ENCODE data around the gene TNC.

TNC gene

GRCh38 chr9:115022760-115023434, 95.1 kb downstream of the TNC start:
- TF ChIP-seq CTCF (IDR thresholded peaks at IDR 0.05; ENCODE audit: borderline replicate concordance, control extremely low read depth, extremely low read depth, insufficient read depth, missing control alignments): no peak
- in situ Hi-C loops (cut with MboI; ENCODE audit: low sequenced_read_pairs, unreplicated experiment): loop anchor here (25.0 kb wide), 2 partner anchors 489 to 611 kb away; no protein-coding TSS in a partner anchor
- no peak for DNase-seq (ENCODE audit: low spot score)

DNA sequence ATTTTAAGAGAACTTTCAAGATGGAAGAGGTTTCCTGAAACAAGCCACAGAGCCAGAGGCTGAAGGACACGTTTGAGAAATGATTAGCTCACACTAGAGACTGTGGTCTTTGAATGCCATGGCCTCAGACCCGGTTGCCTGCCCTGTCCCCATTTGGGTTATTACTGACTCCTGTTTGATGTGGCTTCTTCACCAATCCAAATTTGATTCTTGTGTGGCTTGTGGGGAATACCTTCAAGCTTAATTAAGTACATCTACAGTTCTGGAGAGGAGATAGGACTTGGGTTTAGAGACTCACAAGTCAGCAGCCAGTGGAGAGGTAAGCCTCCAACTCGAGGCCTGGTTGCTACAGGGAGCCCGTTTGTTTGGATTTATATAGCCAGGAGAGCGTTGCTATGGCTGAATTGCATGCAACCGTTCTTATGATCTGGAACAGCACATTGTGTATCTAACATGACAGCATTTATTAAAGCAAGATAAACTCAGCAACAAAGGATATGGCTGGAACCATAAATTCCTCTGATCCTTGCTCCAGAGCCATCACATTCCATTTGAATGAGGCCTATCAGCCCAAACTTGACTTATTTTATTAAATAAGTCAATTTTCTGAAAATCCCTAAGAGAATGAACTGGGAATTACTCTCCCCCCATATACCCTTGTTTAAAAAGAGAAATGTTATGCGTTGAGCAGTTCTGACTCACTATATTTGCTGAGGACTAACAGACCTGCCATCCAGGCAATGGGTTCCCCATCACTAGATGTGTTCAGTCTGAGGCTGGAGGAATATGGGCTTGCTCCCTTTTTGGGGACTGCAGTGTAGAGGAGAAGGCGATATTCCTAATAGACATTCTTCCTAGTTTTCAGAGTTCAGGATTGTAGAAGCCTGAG, 99.2 kb downstream of the TNC start:
- in situ Hi-C loops (cut with MboI; ENCODE audit: low sequenced_read_pairs, unreplicated experiment): loop anchor here (25.0 kb wide), 2 partner anchors 494 to 606 kb away; no protein-coding TSS in a partner anchor
- TF ChIP-seq CTCF (IDR thresholded peaks at IDR 0.05; ENCODE audit: borderline replicate concordance, control extremely low read depth, extremely low read depth, insufficient read depth, missing control alignments): no peak
- no peak for DNase-seq (ENCODE audit: low spot score)

DNA sequence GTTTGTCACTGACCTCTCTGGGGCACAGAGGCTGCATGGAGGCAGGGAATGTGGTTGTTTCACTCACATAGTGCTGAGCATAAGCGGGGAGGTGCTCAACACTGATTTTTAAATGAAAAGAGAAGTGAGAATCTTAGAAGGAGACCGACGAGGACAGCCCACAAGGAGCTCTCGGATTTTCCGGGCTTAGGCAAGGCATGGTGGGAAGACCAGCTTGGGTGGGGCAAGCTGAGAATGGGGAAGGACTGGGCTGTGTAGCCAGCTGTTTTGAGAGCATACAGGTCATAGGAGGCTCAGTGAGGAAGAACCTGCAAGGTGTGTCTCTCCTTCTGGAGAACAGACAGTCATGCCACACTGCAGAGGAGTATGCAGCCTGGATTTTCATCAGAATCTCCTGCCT, 101.6 kb downstream of the TNC start:
- no peak for TF ChIP-seq CTCF (IDR thresholded peaks at IDR 0.05; ENCODE audit: borderline replicate concordance, control extremely low read depth, extremely low read depth, insufficient read depth, missing control alignments)
- in situ Hi-C loops (cut with MboI; ENCODE audit: low sequenced_read_pairs, unreplicated experiment): loop anchor here (25.0 kb wide), 2 partner anchors 496 to 604 kb away; no protein-coding TSS in a partner anchor
- DNase-seq (ENCODE audit: low spot score): no peak

- in situ Hi-C loops (cut with MboI; ENCODE audit: low sequenced_read_pairs, unreplicated experiment): loop anchor here (25.0 kb wide), 2 partner anchors 497 to 603 kb away; no protein-coding TSS in a partner anchor
- DNase-seq (ENCODE audit: low spot score): no peak
- peak; percentile 49 for TF ChIP-seq CTCF (IDR thresholded peaks at IDR 0.05; ENCODE audit: borderline replicate concordance, control extremely low read depth, extremely low read depth, insufficient read depth, missing control alignments)
Observed at GRCh38 chr9:115015018-115015635, 102.8 kb downstream of the TNC start.

GRCh38 chr9:115014438-115014837, 103.5 kb downstream of the TNC start:
- in situ Hi-C loops (cut with MboI; ENCODE audit: low sequenced_read_pairs, unreplicated experiment): loop anchor here (5.0 to 25.0 kb wide), 4 partner anchors 272 to 602 kb away; partner anchors contain the start of gene TEX48
- TF ChIP-seq CTCF (IDR thresholded peaks at IDR 0.05; ENCODE audit: borderline replicate concordance, control extremely low read depth, extremely low read depth, insufficient read depth, missing control alignments): no peak
- DNase-seq (ENCODE audit: low spot score): no peak

DNA sequence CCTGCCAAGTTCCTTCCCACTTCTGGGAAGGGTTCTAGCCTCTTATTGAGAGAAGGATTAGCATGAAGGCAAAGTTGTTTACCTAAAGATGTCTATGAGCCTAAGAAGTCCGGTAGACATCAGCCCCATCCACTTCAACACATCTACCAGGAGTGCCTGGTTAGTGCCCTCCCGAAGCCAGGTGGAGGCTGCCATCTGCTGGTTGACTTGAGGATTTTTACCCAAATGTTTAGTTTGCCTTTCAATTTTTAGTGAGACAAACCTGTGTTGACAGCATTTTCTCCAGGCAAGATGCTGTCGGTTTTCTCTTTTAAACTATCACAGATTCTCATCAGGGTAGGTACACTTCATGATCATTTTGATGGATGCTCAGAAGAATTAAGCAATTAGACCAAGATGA, 104.0 kb downstream of the TNC start:
- TF ChIP-seq CTCF (IDR thresholded peaks at IDR 0.05; ENCODE audit: borderline replicate concordance, control extremely low read depth, extremely low read depth, insufficient read depth, missing control alignments): peak; percentile 48
- in situ Hi-C loops (cut with MboI; ENCODE audit: low sequenced_read_pairs, unreplicated experiment): loop anchor here (5.0 to 25.0 kb wide), 4 partner anchors 272 to 602 kb away; partner anchors contain the start of gene TEX48
- DNase-seq (ENCODE audit: low spot score): peak; percentile 66
